Measurements from ENCODE around the gene VPS26A. TPM values are rescaled to one million over a fixed set of nuclear protein-coding genes. Genes with fewer than 3 reads are reported as not detected.

The VPS26A gene
- total RNA-seq, 1 experiment from 2014 or later: 69.1 TPM

DNA sequence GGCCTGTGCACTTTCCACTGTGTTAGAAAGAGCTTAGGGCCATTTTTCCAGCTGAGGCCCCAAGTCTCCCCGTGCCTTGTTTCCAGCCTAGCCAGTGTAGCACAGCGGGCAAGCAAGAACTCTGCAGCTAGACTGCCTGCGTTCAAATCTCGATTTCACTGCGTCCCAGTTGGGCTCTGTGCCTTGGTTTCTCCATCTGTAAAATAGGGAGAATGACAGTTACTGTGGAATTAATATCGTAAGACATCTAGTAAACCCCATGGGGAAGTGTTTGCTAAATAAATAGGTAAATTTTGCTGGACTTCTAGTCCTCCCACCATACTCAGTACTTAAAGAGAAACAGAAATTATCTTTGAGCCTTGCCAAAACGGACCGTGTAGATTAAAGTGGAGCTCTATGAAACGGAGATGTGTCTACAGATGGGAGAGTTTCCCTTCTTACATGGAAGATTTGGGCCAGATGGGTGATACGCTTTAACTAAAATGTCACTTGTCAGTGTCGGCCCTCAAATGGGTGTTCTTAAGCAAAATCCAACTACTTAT is 92.7 kb downstream of the VPS26A start:
- no peak for DNase-seq (ENCODE audit: extremely low read depth, low read depth)

DNA sequence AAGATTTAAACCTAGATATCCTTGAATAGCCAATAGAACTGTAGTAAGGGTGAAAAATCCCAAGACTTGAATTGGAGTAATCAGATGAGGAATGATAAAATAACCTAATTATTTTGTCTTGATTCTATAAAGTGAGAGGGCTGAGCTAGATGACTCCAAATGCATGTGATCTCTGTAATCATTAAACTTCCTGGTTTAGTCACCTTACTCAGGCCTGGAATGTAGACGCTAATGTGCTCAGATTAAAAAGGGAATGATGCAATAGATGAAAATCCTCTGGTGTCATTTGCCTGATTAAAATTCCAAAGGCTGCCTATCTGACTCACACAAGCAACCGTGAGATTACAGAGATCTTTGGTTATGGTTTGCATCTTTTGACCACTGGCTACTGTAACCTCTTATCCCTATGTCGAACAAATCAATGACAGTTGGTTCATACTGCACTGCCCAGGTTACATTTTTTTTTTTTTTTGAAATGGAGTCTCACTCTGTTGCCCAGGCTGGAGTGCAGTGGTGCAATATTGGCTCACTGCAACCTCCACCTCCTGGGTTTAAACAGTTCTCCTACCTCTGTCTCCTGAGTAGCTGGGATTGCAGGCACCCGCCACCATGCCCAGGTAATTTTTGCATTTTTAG is 93.3 kb downstream of the VPS26A start:
- DNase-seq (ENCODE audit: extremely low read depth, low read depth): peak; percentile 89

DNA sequence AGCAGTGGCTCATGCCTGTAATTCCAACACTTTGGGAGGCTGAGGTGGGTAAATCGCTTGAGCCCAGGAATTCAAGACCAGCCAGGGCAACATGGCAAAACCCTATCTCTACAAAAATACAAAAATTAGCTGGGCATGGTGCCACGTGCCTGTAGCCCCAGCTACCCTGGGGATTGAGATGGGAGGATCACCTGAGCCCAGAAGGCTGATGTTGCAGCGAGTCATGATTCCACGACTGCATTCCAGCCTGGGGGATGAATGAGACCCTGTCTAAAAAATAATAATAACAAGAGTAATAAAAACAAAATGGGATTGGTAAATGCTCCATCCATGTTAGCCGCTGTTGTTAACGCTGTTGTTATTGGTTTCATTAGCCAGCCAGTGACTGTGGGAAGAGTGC is 94.9 kb downstream of the VPS26A start:
- no peak for DNase-seq (ENCODE audit: extremely low read depth, low read depth)

DNA sequence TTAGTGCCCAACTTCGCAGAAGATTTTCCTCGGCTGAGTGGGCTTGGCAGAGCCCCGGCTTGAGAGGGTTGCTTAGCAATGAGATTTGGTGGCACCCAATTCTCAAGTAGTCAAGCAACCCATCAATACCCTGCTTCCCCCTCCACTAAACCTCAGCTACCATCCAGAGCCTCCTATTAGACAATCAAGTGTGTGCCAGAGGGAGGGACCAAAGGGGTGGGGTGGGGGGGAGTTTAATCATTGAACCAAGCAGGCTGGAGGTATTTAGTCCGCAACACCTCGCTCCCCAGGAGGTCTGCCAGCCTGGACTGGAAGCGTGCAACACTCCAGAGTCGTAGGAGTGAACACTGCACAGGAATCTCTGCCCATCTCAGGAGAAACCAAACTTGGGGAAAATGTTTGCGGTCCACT is 96.1 kb downstream of the VPS26A start, which contains the start of gene HKDC1:
Gene HKDC1 (plus strand): TSS at position 292 of the 411 bp plus-strand sequence. CDS start 104 bp downstream, at position 396.
- no peak for DNase-seq (ENCODE audit: extremely low read depth, low read depth)

DNA sequence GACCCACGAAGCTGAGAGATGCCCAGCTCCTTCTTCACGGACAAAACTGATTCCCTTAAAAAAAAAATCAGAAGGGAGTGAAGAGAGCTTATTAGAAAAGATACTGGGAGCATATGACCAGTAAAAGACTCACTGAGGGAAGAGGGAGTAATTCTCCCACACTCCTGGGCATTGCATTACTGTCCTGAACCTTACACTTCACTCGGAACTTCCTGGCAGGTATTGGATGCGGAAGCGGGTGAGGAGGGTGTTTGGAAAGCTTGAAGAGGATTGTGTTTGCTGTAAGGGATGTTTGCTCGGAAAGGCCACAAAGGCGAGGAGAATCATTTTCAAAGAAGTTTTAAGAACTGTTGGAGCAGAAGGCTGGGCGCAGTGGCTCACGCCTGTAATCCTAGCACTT is 96.5 kb downstream of the VPS26A start:
- DNase-seq (ENCODE audit: extremely low read depth, low read depth): no peak

Small RNA genes within 50 kb of the gene (small RNA-seq; reads per million reads assigned to genes)
- 0 reads per million in 2 experiments for gene RF00017

Other genes with a start within 250 kb of the VPS26A start
- 48.2 and 49.1 TPM in 2 replicates for gene DDX50, start 222.9 kb upstream of the VPS26A start, total RNA-seq (2014; rRNA removed; shearing (Covaris generic))
- gene DDX21, start 168.0 kb upstream of the VPS26A start, total RNA-seq (2014; rRNA removed; shearing (Covaris generic)): 266 and 294 TPM in 2 replicates
- 36.6 and 39.8 TPM in 2 replicates for gene KIFBP, start 135.4 kb upstream of the VPS26A start, total RNA-seq (2014; rRNA removed; shearing (Covaris generic))
- 2,302 and 2,452 TPM in 2 replicates for gene SRGN, start 36.1 kb upstream of the VPS26A start, total RNA-seq (2014; rRNA removed; shearing (Covaris generic))
- 75.9 and 79.0 TPM in 2 replicates for gene SUPV3L1, start 56.1 kb downstream of the VPS26A start, total RNA-seq (2014; rRNA removed; shearing (Covaris generic))
- gene HKDC1, start 96.2 kb downstream of the VPS26A start, total RNA-seq (2014; rRNA removed; shearing (Covaris generic)): 5.6 and 7.6 TPM in 2 replicates
- gene HK1, start 154.3 kb downstream of the VPS26A start, total RNA-seq (2014; rRNA removed; shearing (Covaris generic)): 34.2 and 41.4 TPM in 2 replicates

All from NCI-H460 (cell line).